GM15510 (cell line): ENCODE data around the gene SHC4.

Experiments used
- POLR2A ChIP-seq: IDR thresholded peaks from 3 replicates; pipeline ENCODE4 v1.6.1; 2011; ENCODE audit warnings: borderline replicate concordance; ENCODE audit not compliant: insufficient read length; ENCODE audit errors: extremely low read depth

The SHC4 gene

GRCh38 chr15:48905216-48905615 is 58.5 kb downstream of the SHC4 start:
- no peak for TF ChIP-seq POLR2A

DNA sequence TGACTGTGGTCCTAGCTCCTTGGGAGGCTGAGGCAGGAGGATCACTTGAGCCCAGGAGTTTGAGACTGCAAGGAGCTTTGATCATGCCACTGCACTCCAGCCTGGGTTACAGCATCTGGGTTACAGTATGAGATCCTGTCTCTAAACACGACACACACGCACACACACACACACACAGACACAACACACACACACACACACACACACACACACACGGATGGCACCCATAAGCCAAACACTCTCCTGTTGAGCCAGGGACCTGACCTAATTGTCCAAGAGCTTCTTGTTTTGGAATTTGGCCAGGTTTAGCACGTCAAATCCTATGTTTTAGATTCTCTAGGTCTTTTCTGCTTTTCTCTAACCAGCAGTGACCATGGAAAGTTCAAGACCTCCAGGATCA is 59.0 kb downstream of the SHC4 start:
- no peak for TF ChIP-seq POLR2A

- TF ChIP-seq POLR2A = no peak
These were observed 63.9 kb downstream of the SHC4 start for GRCh38 chr15:48899793-48900192.

GRCh38 chr15:48898446-48898845 is 65.3 kb downstream of the SHC4 start:
- no peak for TF ChIP-seq POLR2A

DNA sequence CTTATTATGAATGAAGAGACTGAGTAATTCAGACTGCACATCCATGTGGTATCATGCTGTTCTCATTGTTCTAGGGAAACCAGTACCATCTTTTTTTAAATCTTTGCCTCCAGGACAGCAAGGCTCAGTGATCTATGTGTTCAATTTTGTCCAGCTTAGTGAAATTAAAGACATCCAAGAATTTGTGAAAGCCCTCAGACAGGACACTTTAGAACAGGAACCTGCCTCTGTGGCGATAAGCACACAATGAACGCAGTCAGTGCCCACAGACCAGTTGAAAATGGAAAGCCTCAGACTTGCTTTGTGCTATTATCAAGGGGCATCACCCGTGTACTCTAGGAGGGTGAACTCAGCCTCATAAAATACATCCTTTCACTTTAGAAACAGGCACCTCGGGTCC is 65.7 kb downstream of the SHC4 start:
- no peak for TF ChIP-seq POLR2A

DNA sequence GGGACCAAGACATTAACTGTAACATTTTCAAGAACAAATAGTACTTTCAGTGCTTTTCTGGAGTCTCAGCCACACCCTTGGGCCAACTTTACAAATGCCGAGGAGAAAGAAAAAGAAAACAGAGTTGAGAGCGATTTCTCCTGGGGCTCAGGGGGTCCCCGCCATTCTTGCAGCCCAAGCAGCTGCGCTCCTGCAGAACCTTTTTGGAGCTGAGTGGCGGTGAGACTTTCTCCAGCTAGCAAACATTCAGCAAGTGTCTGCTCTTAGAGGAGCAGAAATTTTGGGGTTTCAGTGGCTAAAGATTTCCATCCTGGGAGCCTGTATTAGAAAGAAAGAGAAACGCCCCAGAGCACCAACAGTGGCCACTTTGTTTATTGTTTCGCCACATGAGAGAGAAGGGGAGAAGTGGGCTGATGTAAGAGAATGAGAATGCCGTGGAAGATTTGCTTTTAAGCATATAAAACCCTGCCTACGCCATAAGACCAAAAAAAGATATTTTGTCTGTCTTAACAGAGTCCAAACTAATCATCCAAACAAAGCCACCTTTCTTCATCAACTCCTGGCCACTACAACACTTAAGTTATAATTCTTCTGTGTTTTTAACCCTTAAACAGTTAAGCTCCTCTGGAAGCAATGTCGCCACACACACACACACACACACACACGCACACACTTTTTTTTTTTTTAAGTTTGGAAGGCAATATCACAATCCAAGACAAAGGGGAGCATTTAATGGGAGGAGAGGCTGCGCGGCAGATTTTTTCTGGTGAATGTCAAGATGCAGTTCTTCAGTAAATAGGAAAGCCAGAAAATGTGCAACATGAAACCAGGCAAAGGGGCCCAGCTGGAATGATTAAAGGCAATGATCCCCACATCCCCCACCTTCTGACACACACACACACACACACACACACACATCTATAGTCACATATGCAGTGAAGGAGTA is 66.6 kb downstream of the SHC4 start:
- TF ChIP-seq POLR2A = no peak

GRCh38 chr15:48893311-48893710 is 70.4 kb downstream of the SHC4 start:
- TF ChIP-seq POLR2A = no peak

GRCh38 chr15:48891232-48891765 is 72.4 kb downstream of the SHC4 start:
- no peak for TF ChIP-seq POLR2A

GRCh38 chr15:48890375-48890972 is 73.2 kb downstream of the SHC4 start:
- TF ChIP-seq POLR2A = no peak

GRCh38 chr15:48889925-48890324 is 73.8 kb downstream of the SHC4 start:
- TF ChIP-seq POLR2A = no peak

- TF ChIP-seq POLR2A = no peak
These were observed 74.9 kb downstream of the SHC4 start for GRCh38 chr15:48888836-48889235.

DNA sequence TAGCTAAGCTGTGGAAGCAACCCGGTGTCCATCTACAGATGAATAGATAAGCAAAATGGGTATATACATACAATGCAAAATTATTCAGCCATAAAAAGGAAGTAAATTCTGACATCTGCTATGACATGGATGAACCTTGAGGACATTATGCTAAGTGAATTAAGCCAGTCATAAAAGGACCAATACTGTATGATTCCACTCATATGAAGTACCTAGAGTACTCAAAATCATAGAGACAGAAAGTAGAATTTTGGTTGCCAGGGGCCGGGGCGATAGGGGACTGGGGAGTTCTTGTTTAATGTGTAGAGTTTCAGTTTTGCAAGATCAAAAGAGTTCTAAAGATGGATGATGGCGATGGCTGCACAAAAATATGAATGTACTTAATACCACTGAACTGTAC is 75.5 kb downstream of the SHC4 start:
- TF ChIP-seq POLR2A = no peak

GRCh38 chr15:48887144-48887543 is 76.6 kb downstream of the SHC4 start:
- no peak for TF ChIP-seq POLR2A

DNA sequence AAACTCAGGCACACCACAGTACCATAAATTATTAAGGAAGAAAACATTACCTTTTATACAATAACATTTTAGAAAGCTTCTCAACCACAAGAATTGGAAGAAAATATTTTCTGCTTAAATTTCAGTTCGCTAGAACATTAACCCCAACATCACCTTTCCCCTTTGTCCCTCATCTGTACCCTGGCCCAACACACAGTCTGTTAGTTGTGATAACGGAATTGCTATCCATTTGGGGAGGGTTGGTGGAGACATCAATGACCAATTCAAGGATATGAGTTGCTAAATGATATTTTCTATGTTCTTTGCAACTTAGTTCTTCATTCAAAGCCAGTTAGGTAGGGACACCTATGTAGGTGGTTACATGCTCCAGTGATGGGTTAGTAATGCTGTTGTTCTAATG is 80.0 kb downstream of the SHC4 start:
- TF ChIP-seq POLR2A = no peak

DNA sequence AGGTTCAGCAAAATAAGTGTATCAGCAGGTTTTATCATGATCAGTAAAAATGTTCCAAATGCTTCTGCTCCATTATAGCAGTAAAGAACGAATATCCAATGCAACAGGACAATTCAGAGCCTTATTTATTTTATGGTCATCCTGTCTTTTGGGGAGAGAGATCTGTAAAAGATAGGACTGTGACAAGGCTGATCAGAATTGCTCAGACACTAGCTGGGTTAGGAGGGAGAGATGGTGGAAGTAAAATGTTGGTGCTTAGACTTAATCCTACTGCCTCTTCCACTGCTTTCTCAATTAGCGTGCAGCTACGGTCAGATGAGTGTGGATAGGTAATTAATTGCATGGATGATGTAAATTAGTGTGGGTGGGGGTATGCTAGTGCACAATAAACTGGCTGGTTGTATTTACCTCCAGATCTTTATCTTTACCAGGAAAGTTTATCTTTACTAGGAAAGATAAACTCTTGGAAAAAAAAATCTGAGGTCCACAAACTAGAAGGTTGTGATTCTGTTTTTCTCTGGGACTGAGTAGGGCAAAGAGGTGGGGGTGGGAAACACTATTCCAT is 83.6 kb downstream of the SHC4 start:
- no peak for TF ChIP-seq POLR2A
